Measurements from ENCODE around the gene CTNNBL1.

The CTNNBL1 gene

DNA sequence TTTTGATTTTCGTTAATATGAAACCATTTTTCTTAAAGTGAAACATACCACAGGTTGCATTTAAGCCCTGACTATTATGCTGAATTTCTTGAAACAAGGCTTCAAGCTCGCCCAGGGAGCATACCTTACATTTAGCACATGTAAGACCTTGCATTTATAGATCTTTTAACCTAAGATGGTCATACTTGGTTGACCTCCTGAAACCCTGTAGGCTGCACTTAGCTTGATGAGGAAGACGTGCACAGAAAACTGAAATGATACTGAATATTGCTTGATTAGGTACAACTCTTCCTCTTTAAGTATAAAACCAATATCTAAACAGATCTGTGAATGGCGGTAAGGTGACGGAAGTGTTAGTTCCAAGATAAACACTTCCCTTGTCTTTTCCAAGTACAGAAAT, 82.2 kb downstream of the CTNNBL1 start:
- no peak for DNase-seq (ENCODE audit: low read depth, low spot score)

DNA sequence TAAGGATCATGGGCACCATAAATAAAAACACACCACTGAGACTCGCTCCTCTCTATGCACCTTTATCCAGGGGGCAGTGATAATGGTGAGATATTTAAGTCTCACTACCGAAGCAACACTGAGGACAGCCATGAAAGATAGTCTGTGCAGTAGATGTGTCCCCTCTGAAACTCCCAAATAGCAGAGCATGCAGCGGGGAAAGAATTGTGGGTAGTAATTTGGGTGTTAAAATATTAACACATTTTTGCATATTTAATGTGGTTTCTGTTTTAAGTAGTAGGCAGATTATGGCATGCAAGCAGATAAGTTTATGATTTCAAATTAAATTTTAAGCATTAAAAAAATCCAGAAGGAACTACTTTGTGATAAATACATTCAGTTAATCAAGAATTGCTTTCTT, 82.7 kb downstream of the CTNNBL1 start:
- no peak for DNase-seq (ENCODE audit: low read depth, low spot score)

DNA sequence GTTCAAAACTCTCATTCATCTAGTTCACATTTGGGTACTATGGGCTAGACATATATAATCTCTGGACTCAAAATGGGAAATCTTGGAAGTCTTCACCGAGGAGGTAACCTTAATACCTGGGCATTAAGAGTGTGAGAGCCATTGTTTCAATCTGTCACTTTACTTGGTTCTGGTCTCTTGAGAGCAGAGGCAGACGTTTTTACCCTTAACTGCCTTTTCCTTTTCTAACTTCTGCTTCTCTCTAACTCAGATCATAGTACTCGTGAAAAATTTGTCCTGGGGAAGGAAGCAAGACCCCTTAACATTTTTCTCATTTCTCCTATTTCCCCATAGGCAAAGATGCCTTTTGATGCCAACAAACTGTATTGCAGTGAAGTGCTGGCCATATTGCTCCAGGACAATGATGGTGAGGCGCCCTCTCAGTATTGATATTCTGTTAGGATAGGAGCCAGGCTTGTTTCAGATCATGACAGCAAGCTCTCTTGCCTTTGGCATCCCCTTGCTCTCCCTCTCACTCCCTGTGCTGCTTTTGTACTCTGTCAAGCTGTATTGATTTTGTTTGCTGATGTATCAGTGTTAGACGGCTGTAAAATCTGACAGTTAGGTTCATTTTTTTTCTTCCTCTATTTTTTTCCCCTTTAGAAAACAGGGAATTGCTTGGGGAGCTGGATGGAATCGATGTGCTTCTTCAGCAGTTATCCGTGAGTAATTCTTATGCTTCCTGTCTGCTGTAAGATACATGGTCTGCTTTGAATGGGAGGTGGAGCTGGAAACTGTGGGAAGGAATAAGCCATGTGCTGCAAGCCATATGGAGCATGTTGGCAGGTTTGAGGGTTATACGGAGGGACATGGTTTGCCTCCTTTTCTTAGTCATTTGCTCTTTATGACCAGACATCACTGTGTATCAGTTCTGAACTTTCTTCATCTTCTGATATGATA, 83.5 kb downstream of the CTNNBL1 start:
- no peak for DNase-seq (ENCODE audit: low read depth, low spot score)

DNA sequence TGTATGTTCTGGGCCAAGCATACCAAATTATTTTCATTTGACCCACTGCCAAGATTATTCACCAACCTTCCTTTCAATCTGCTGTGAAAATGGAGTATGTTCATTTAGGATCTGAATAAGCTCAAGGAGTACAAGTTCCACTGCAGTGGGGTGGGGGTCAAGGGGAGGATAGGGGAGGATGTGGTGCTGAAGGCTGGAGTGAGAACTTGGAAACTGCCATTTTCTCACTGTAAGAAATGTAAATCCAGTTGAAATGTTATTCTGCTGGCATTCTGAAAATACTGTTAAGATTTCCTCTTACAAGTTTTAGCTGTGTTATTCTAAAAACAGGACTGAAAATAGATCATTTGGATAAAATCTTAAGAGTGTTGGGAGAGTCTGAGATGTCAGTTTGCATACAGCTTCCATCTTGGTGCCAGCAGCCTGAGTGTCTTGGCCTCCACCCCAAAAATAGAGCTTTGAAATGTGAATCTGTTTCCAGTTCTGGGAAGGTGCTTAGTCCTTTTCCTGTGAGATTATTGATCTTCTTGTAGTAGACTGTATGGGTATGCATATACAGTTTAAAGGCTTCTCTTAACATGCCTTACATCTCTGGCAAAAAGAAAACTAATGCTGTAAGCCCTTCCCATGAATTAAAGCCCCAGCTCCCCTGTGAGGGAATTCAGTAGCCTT, 84.3 kb downstream of the CTNNBL1 start:
- no peak for DNase-seq (ENCODE audit: low read depth, low spot score)

DNA sequence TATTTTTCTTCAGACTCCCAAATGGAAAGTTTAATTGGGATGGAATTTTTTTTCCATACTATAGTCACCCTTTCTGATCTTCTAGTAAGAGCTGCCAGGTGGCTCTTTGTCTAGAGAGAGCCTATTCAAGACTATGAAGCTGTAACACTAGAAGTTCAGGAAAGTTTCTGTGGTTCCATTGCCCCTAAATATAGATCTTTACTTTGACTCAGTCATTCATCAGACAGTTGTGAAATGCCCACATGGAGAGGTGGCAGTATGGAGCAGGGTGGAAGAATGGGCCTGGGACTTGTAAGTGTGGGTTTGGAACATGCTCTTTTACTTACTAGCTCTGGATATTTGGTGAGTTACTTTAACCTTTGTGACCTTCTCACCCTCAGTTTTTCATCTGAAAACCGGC, 87.8 kb downstream of the CTNNBL1 start:
- no peak for DNase-seq (ENCODE audit: low read depth, low spot score)

DNA sequence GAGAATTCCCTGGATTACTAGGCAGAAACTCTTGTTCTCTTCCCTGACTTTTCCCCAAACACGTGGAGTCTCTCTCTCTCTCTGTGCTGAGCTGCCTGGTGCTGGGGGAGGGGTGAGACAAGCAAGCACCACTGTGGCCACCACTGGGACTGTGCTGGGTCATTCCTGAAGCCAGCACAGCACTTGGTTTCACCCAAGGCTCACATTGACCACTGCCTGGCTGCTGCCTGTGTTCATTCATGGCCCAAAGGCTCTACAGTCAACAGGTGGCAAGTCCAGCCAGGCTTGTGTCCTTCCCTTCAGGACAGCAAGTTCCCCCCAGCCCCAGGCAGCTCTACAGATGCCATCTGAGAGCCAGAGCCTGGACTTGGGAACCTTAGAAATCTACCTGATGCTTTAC, 92.2 kb downstream of the CTNNBL1 start:
- DNase-seq (ENCODE audit: low read depth, low spot score): no peak

DNA sequence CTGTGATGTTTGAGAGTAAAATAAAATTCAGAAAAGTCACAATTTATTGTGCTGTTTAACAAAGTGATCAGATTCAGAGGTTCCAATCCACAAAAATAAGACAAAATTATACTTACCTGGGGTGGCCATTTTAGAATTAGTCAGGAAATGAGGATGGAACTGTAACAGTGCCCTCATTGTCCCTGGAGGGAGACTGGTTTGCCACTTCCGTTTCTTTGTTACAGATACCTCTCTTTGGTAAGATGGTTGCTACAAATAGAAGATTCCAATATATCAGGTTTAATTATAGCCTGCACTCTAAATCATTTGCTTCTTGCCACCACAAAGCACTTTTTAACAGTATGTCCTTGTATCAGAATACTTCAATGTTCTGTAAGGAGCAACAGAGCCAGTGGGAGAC, 95.6 kb downstream of the CTNNBL1 start:
- no peak for DNase-seq (ENCODE audit: low read depth, low spot score)

DNA sequence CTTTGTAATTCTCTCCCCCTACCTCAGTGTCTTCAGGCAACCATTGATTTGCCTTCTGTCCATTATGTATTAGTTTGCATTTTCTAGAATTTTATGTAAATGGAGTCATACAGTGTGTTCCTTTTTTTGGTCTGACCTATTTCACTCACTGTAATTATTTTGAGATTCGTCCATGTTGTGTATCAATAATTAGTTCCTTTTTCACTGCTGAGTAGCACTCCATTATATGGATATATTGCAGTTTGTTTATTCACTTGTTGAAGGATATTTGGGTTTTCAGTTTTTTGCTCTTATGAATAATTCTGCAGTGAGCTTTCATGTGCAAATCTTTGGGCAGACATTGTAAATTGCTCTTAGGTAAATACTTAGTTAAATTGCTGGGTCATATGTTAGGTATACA, 97.1 kb downstream of the CTNNBL1 start:
- DNase-seq (ENCODE audit: low read depth, low spot score): no peak

DNA sequence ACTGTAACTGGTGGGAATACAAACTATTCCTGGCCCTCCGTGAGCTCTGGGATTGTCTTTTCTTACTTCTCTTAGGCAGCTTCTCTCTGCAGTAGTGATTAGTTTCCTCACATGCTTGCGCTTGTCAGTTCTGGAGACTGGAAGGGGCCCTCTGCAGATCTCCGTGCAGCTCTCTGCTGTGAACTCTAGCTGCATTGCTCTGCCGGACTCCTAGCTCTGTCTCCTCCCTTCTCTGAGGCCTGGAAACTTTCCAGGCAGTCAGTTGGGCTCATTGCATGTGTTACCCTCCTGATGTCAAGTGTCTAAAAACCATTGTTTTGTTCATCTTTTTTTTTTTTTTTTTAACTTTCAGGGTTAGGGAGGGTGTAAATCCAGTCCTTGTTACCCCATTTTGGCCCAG, 102.3 kb downstream of the CTNNBL1 start:
- no peak for DNase-seq (ENCODE audit: low read depth, low spot score)

DNA sequence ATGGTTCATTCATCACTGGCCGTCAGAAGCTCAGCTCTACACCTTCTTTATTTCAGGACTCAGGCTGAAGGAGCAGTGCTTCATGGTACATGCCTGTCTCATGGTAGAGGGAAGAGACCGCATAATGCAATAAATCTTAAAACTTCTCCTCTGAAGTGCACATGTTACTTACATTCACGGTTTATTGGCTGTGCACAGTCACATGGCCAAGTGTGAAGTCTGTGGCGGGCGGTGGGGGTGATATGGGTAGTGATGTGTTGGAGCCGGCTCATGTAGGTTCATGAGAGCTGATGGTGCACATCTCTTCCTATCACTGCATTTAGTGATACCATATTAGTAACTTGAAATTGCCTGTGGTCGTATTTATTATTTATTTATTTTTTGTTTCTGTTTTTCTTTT, 102.9 kb downstream of the CTNNBL1 start:
- no peak for DNase-seq (ENCODE audit: low read depth, low spot score)

DNA sequence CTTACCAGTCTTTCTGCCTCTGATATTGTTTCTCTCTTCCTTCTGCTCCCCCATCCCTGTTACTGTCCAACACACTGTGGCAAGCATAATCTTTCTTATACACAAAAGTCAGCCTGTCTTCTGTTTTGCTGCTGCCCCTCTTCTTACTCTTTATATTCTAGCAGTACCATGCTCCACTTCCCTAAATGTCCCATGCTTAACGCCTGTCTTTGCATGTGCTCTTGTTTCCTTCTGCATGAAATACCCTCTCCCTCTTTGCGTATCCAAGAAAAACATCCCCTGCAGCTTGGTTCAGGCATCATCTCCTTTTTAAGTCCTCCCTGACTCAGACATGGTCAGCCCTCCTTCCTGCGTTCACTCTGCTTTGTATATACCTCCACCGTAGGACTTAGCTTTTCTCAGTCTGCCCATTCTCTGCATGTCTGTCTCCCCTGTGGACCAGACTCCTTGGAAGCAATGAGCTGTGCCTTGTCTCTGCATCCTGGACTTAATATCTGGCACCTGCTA, 103.9 kb downstream of the CTNNBL1 start:
- DNase-seq (ENCODE audit: low read depth, low spot score): no peak

DNA sequence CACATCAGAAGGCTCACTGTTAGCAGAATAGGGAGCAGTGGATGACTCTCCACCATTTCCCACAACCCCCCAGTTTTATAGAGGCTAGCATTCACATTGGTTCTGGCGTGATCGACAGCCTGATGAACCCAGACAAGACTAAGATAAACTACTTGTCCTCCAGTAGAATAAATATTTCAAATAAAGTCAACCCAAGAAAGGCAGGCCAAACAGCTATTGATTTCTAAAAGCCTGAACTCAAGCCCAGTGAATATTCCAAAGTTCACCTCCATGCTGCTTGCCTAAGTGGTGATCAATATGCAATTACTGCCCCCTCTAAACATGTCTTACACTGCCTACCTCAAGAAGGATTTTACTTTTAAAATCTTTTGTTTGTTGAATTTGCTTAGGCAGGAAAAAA, 104.5 kb downstream of the CTNNBL1 start:
- no peak for DNase-seq (ENCODE audit: low read depth, low spot score)

DNA sequence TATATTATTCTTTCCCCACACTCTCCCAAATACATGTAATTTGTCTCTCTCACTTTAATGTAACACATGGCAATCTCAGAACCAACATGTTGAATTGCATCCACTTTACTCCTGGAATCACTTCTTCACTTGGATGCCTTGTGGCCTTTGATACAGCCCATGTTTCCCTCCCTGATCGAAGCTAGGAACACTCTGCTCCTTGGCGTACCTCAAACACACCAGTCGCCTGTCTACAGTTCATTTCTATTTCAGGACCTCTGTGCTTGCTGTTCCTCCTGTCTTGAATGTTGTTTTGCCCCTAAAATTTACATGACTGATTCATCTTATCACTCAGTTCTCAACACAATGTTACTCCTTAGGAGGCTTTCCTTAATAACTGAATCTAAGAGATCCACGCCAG, 106.8 kb downstream of the CTNNBL1 start:
- DNase-seq (ENCODE audit: low read depth, low spot score): no peak

DNA sequence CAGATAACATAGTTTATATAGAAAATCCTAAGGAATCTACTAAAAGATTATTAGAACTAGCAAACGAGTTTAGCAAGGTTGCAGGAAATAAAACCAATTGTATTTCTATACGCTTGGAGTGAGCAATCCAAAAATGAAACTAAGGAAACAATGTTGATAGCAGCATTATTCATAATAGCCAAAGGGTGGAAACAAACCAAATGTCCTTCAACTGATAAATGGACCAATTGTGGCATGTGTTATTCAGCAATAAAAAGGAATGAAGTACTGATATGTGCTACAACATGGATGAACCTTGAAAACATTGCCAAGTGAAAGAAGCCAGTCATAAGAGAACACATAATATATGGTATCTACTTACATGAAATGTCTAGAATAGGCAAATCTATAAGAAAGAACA, 108.1 kb downstream of the CTNNBL1 start:
- no peak for DNase-seq (ENCODE audit: low read depth, low spot score)

DNA sequence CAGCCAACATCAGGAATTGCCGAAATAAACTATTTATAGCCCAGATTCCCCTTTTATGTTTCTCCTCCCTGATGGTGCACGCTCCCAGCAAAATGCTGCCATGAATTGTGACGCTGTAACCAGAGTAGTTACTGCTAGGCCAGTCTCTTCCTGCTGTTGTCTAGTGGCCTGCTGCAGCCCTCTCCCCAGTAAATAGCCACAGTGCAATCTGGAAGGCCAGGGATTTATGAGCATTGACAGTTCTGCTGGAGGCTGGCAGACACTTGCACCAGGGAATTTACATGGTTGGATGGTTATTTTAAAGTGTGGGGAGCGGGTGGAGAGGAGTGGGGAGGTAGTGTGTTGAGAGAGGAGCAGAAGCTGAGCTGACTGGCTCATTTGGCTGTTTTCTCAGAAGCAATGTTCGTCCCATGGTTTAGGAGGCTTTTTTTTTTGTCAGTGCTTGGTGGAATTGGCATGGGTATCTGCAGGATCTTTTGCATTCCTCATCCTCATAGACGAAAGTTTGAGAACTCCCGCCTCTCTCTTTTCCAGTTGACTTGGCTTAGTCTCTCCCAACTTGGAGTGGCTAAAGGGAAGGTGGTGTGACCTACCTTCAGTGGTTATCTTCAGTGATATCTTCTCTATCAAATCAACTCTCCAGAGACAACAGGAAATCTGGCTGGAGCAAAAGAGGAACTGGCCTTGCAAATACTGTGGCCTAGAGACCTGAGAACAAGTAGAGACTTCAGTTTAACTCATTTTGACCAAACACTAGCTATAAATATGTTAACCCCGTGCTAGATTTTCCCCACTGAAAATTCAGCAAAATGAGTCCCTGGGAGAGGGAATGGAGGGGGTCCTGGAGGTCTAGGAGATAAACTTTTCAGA, 109.8 kb downstream of the CTNNBL1 start:
- no peak for DNase-seq (ENCODE audit: low read depth, low spot score)

DNA sequence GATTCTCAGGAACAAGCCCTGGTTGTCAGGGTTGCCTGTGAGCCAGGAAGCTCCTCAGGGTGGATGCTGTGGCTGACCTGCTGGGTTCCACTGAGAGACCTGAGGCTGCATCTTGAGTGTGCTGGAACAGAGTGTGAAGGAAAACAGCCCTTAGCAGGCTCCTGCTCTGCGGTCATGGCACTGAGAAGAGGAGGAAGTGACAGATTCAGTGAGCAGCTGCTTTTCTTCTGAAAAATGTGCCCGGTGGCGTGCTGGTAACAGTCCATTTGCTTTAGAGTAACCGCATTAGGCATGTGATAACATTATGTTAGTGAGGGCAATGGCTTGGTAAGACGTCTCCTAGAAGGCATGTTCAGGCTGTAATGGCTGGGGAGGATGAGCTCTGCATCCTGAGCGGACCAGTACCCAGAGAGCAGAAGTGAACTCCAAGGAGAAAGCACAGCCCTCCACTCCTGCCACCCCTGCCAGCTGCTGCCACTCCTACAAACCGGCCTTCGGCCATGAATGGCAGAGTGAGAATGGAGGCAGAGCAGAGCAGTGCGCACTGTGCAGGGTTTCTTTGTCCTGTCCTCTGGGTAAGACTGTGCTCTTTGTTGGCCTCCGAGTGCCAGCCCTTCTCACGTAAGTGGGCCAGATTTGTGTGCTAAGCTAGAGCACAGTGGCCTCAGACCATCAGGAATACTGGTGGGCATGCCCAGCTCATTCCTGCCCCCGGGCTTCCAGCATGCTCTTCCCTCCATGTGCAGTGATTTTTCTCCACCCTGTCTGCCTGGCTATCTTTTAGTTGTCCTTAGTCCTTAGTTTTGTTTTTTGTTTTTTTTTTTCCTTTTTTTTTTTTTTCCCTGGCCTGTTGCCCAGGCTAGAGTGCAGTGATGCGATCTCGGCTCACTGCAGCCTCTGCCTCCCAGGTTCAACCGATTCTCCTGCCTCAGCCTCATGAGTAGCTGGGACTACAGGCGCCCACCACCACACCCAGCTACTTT, 111.0 kb downstream of the CTNNBL1 start:
- no peak for DNase-seq (ENCODE audit: low read depth, low spot score)

DNA sequence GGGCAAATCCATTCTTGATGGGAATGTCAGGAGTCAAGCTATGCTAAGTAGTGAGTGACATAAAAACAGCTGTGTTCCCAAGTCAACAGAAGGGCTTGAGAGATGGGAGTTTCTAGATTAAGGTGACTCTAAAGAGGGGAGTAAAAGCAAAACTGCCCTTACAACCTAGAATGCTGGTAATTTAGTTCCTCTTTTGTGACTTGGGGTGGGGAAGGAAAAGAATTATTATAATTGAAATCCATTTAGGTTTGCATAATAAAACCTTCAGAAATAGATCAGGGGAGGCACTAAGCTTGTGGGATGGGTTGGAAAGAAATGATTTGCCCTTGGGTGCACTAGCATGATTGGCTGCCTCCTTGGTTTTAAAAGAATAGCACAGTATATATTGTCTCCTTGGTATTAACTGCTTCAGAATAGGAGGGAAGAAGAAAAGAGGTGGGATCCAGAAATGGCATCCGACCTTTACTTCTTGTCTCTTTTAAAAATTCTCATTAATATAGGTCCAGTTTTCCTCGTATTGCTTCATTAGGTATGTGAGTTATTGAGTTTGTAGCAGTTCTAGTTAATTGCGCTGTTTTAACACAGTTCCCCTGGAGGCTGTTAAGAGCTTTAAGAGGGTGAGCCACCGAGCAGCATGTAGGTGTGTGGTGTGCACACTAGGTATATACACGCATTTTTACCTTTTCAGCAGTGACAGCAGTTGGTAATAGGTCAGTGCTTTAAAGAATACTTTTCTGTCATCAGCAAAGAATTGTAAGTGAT, 113.8 kb downstream of the CTNNBL1 start:
- DNase-seq (ENCODE audit: low read depth, low spot score): no peak

DNA sequence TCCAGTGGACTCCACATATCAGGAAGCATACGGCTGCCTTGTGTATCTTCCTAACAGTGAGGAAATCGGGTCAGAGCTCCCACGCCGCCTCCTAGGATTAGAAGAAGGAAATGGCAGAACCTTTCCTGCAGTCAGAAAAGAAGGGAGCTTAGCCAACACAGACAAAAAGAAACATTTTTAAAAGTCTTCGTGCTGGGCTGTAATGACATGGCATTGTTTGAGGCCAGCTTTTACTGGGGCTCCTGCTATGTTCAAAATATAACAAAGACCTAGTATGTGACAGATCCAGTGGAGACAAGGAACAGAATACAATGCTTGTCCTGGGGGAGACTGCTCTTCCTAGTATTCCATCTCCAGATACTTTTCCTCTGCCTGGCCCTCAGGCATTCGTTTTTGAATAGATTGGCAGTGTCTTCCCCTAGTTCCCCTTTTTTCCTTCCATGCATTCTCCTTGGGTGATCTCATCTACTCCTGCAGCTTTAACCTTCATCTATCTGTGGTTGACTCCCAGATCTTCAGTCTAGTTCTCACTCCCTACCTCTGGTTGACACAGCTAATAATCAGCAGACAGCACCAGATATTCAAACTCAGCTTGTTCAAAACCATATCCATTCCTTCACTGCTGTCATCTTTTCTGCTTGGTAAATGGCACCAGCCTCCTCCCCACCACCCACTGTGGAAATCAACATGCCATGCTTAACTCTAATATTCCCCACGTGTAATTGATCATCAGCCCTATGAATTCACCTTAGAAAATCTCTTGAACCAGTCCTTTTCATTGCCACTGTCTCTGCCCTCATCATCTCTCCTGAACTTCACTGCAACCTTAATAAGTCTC, 114.6 kb downstream of the CTNNBL1 start:
- no peak for DNase-seq (ENCODE audit: low read depth, low spot score)

DNA sequence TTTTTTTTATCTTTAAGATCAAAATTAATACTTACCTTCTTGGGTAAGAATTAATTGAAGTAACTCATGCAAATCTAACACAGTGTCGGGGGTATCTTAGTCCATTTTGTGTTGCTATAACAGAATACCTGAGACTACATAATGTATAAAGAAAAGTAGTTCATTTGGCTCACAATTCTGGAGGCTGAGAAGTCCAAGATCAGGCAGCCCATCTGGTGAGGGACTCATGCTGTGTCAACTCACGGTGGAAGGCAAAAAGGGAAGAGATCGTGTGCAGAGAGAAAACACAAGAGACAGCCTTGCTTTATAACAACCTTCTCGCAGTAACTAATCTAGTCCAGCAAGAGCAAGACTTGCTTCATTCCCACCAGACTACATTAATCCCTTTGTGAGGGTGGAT, 116.2 kb downstream of the CTNNBL1 start:
- no peak for DNase-seq (ENCODE audit: low read depth, low spot score)

Data from activated naive CD8-positive, alpha-beta T cell treated with anti-CD3 and anti-CD28 coated beads, Interleukin-2, amount 50 U/mL, for 16 hours (primary cell).